GM21360 (cell line): ENCODE measurements around the gene TRIM2.

ENCODE experiments used
- ATAC-seq: cut with Tn5 transposase; IDR thresholded peaks from one replicate; pipeline ENCODE4 v1.9.1; 2021; ENCODE audit warnings: mild to moderate bottlenecking, moderate library complexity; ENCODE audit not compliant: unreplicated experiment

TRIM2 gene

GRCh38 chr4:153271820-153272219 is 67.6 kb downstream of the TRIM2 start:
- no peak for ATAC-seq

GRCh38 chr4:153273751-153274150 is 69.5 kb downstream of the TRIM2 start:
- ATAC-seq, result no peak

GRCh38 chr4:153274967-153275366 is 70.7 kb downstream of the TRIM2 start:
- no peak for ATAC-seq

GRCh38 chr4:153275380-153276276 is 71.4 kb downstream of the TRIM2 start:
- ATAC-seq, result no peak

GRCh38 chr4:153276971-153277370 is 72.7 kb downstream of the TRIM2 start:
- no peak for ATAC-seq

GRCh38 chr4:153281476-153281875 is 77.2 kb downstream of the TRIM2 start:
- no peak for ATAC-seq

GRCh38 chr4:153282023-153282422 is 77.8 kb downstream of the TRIM2 start:
- no peak for ATAC-seq

GRCh38 chr4:153283260-153283659 is 79.0 kb downstream of the TRIM2 start:
- no peak for ATAC-seq

- ATAC-seq, result no peak
These were observed 85.9 kb downstream of the TRIM2 start for GRCh38 chr4:153290134-153290533.

- no peak for ATAC-seq
These were observed 87.3 kb downstream of the TRIM2 start for GRCh38 chr4:153291562-153291961.

- no peak for ATAC-seq
These were observed 88.9 kb downstream of the TRIM2 start for GRCh38 chr4:153292897-153293741.

GRCh38 chr4:153293742-153294057 is 89.5 kb downstream of the TRIM2 start:
- no peak for ATAC-seq

GRCh38 chr4:153294631-153295030 is 90.4 kb downstream of the TRIM2 start:
- no peak for ATAC-seq

GRCh38 chr4:153295131-153295755 is 91.0 kb downstream of the TRIM2 start:
- ATAC-seq, result no peak

- no peak for ATAC-seq
These were observed 92.0 kb downstream of the TRIM2 start for GRCh38 chr4:153296040-153296823.

GRCh38 chr4:153297116-153297515 is 92.9 kb downstream of the TRIM2 start:
- ATAC-seq, result no peak

GRCh38 chr4:153310793-153311192 is 106.5 kb downstream of the TRIM2 start:
- ATAC-seq, result no peak

GRCh38 chr4:153314915-153315314 is 110.7 kb downstream of the TRIM2 start:
- no peak for ATAC-seq

- ATAC-seq, result no peak
These were observed 114.6 kb downstream of the TRIM2 start for GRCh38 chr4:153318696-153319320.

GRCh38 chr4:153322791-153323190 is 118.5 kb downstream of the TRIM2 start:
- no peak for ATAC-seq
